GM12801 (cell line): Measurements from ENCODE around the gene OR52E6.

ENCODE experiments used
- CTCF ChIP-seq: IDR thresholded peaks from one replicate; pipeline ENCODE4 v1.5.1; 2011; ENCODE audit warnings: control low read depth; ENCODE audit not compliant: insufficient read length; ENCODE audit errors: extremely low read depth

OR52E6 gene

GRCh38 chr11:5803982-5804381 is 37.7 kb downstream of the OR52E6 start:
- TF ChIP-seq CTCF: no peak

GRCh38 chr11:5796541-5796940 is 45.2 kb downstream of the OR52E6 start:
- no peak for TF ChIP-seq CTCF

GRCh38 chr11:5791165-5791564 is 50.5 kb downstream of the OR52E6 start, which contains the start of gene OR52N1:
TSS of gene OR52N1 (minus strand) at chr11:5791265. CDS start at chr11:5788816, 2,449 bp downstream.
- no peak for TF ChIP-seq CTCF
